T1000 (cell line): Measurements from ENCODE around the gene PRKAR2A.
A peak's percentile ranks its signal among the peaks of the same experiment; 100 is the strongest.
"Not testable (repeated sequence)": the region's sequence is repeated elsewhere in the genome, so short reads cannot be mapped to it uniquely, and the experiment has no call there.

Experiments
- DNase-seq: peaks from one replicate; lab custom pipeline; 2025; ENCODE audit warnings: mixed read lengths; lab: John Stamatoyannopoulos, UW

The PRKAR2A gene

DNA sequence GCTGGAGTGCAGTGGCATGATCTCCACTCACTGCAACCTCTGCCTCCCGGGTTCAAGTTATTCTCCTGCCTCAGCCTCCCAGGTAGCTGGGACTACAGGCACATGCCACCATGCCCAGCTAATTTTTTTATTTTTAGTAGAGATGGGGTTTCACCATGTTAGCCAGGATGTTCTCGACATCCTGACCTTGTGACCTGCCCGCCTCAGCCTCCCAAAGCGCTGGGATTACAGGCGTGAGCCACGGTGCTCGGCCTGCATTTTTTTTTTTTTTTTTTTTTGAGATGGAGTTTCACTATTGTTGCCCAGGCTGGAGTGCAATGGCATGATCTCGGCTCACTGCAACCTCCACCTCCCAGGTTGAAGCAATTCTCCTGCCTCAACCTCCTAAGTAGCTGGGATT is 69.1 kb downstream of the PRKAR2A start:
- DNase-seq = not testable (repeated sequence)

DNA sequence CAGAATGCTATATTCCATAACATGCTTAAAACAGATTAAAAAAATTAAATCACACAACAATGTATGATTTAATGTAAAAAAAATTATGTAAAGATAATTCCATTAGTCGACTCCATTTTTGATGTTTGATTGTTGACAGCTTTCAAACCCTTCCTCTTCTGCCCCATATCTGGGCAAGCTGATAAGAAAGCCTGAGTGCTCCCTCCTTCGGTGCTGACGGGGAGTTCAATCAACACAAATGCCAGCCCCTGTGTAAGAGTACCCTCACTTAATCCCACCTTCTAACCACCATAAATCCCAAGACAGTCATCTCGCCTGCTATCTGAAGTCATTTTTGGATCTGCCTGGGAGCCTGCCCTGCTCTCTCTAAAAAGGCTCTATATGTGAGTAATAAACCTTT is 70.8 kb downstream of the PRKAR2A start:
- no peak for DNase-seq

DNA sequence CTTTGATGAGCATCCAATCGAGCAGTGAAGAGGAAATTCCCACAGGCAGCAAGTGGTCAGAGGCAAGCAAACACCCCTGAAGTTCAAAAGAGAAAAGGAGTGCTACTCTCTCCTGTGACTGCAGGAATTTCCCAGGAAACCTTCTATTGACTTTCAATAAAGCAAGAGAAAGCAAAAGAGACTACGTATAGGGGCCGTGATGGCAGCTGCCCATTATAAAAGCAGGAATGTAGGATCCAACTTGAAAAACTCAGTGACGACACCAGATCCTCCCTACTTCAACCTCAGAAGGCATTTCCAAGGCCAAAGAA is 77.5 kb downstream of the PRKAR2A start:
- DNase-seq = no peak

DNA sequence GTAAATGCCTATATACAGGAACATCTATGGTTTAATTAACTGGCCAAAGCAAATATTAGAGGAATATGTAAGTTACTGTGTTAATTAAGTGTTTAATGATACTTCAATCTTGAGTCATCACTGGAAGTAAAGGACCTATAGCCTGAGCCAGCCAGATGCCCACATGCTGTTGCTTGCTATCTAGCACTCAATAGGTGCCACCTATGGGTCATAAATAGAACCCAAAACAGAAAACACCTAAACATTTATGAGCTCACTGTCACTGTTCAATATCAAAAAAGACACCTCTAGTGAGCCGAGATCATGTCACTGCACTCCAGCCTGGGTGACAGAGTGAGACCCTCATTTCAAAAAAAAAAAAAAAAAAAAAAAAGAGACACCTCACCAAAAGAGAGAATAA is 82.3 kb downstream of the PRKAR2A start:
- no peak for DNase-seq

DNA sequence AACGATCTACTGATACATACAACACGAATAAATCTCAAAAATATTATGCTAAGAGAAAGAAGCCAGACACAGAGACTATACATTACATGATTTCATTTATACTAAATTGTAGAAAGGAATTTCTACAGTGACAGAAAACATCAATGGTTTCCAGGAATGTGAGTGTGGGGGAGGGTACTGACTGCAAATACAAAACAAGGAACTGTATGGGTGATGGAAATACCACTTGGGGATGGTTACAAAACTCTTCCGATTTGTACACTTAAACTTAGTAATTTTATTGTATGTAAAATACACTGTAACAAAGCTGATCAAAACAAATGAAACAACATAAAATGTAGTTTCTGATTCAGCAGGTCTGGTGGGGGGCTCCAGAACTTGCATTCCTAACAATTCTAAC is 84.9 kb downstream of the PRKAR2A start:
- DNase-seq = no peak

DNA sequence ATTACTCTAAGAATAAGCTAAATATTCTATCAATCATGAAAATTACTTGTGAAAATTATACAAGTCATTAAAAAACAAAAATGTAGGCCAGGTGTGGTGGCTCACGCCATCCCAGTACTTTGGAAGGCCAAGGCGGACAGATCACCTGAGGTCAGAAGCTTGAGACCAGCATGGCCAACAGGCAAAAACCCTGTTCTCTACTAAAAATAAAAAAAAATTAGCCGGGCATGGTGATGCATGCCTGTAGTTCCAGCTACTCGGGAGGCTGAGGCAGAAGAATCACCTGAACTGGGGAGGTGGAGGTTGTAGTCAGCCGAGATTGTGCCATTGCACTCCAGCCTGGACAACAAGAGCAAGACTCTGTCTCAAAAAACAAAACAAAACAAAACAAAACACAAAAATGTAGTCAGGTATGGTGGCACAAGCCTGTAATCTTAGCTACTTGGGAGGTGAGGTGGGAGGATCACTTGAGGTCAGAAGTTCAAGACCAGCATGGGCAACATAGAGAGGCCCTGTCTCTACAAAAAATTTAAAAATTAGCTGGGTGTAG is 87.6 kb downstream of the PRKAR2A start:
- not testable (repeated sequence) for DNase-seq

DNA sequence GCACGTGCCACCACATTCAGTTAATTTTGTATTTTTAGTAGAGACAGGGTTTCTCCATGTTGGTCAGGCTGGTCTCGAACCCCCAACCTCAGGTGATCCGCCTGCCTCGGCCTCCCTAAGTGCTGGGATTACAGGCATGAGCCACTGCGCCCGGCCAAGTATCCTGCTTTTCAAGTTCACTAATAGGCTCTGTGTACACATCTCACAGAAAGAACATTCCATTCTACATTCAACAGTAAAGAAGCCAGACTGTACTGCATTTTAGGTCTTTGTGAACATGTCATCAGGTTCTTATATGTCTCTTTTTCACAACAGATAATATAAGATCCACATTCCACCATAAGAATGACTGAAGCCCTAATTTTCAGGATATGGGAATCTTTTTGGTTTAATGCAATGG is 88.1 kb downstream of the PRKAR2A start:
- DNase-seq = not testable (repeated sequence)

DNA sequence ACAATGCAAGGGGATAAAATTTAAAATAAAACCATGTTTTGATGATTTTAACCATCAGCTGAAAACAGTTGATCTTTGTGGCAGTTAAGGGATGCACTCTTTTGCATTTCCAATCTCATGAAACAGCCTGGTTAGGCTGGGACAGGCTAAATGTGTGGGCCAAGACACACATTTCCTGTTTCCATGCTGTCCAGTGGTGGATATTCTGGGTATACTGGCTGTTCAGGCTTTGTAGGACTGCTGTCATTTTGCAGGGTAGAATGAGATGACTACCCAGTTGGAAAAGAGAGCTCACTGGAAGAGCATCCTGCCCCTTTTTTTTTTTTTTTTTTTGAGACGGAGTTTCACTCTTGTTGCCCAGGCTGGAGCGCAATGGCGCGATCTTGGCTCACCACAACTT is 88.6 kb downstream of the PRKAR2A start:
- DNase-seq = no peak

DNA sequence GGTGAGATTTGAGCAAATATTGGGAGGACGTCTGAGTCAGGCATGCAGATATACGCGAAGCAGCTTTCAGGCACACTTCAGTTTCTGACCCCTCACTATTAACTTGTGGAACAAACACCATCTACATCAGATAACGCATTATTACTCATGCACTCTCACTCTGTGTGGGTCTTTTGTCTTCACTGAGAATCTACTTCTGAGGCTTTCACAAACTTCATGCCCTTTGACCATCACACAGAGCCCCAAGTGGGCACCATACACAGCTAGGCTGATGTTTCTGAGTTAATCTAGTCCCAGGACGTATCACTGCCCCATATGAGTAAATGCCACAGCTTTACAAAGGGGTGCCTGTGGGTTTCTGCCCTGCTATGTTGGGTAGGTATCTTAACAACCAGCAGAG is 91.0 kb downstream of the PRKAR2A start:
- no peak for DNase-seq

DNA sequence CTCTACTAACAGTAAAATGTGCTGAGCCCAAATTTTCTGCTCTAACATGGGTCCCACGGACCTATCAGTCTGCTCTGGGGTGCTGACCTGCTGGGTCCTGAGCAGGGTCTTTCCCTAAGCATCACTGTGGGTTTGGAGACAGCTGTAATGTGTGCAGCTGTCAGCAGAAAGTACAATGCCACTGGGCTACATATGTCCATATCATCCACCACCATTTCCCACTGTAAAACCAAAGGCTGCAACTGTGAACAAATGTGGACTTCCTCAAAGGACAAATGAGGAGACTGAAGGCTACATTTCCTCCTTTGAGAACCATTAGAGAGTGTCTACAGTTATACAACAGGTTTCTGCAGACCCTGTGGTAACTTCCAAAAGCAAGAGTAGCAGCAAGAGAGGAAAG is 96.8 kb downstream of the PRKAR2A start:
- DNase-seq = no peak

DNA sequence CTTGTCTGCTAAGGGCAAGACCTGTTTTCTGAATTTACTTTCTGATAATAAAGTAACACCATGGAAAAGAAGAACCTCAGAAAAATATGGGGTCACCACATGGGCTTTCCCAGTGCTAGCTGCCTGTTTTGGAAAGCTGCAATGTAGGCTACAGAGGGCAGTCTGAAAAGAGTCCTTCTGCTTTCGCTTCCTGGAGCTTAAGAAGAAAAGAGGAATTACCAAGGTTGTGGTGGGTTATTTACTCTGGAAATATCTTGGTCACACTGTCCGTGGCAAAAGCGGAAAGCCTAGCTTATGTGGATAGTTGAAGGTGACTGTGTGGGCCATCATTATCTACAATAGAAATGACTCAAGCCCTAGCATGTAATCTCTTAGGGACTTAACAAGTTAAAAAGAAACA is 98.9 kb downstream of the PRKAR2A start:
- DNase-seq = no peak

DNA sequence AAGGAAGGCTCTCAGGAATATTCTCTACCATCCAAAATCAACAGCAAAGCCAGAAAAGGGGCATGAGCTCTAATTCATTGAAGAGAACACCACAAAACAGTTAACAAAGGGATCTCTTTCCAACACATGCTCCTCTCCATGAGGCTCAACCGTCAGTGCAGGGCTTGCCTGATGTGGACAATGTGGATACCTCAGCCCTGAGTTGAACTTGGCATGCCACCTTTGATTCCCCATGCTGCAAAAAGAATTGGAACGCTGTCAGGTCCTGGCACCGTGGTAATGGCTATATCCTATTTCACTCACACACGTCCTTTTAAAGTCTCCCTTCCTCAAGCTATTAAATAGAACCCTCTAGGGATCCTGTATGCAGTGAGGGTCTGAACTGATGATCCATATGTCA is 100.0 kb downstream of the PRKAR2A start:
- no peak for DNase-seq

DNA sequence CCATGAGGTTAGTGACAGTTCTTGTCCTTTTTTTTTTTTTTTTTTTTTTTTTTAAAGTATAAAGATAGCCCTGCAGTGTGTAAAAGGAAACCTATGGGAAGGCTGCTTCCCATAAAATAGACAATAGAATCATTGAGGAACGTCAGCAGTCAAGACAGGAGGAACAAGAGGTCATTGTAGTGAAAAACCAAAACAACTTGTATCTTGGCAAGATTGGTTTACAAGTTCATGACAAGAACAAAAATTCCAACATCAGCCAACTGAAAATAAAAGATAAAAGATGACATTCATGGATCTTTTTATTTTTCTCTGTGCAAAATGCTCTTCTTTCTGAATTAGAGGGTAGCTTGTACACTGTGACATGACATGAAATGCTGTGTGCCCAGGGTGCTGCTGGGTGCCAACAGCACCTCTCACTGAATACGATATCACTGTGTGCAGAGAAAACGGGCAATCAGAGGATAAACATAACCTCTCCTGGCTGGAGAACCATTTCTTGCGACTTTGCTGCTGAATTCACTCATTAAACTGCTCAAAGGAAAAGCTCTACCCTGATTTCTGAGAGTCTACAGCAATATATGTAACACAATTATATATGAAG is 100.6 kb downstream of the PRKAR2A start:
- no peak for DNase-seq

DNA sequence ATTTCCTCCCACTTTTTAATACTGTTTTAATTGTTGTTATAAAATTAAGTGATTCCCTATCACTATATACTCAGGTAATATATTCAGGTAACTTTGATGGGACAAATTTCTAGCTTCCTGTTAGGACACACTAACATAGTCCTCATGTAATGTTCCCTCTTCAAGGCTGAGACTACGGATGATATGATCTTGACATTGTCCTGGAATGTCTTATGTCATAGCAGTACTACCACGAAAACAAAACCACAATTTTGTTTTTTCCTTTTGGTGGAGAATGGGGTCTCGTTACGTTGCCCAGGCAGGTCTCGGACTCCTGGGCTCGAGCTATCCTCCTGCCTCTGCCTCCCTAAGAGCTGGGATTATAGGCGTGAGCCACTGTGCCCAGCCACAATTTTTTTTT is 103.9 kb downstream of the PRKAR2A start:
- no peak for DNase-seq

DNA sequence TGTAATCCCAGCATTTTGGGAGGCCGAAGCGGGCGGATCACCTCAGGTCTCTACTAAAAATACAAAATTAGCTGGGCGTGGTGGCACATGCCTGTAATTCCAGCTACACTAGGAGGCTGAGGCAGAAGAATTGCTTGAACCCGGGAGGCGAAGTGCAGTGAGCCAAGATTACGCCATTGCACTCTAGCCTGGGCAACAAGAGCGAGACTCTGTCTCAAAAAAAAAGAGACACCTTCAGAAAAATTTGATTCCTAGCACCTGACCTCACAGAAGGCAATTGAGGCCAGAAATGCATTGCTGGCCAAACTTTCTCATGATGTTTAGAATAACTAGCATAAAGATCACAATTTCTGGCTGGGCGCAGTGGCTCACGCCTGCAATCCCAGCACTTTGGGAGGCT is 106.4 kb downstream of the PRKAR2A start:
- not testable (repeated sequence) for DNase-seq

DNA sequence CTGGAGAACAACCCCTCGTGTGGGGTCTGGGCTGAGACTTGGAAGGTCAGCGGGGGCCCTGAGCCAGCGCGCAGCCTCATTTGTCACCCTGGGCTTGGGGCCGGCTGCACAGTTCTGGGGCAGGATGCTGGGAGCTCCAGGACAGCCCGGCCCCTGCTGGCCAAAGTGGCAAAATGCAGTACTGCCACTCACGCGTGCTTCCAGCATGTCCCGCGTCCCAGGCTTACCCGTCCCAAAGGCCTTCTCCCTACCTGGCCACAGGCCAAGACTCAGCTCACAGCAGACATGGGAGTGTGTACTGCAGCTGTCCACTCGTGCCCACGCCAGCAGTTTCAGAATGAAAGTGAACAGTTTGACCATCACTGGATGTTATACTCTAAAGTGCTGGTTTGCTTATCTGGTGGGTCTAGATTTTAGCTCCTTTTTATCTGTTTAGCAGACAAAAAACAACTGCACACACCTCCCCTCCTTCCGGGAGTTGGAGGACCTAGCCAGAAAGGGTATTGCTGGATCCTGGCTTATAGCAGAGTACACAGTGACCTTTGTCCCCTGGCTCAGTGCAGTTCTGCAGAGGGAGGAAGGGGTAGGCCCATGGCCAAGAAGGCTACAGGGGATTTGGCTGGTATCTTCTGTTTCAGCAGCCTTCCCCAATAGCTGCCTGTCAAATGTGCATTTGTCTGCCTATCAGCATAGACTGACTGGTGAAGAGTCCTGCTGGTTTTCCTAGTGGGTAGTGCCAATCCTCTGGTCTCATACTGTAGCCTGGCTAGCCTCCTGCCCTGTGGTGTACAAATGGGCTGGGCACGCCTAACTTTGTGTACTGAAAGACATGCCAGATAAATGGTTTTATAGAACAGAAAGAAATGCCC is 107.5 kb downstream of the PRKAR2A start:
- DNase-seq = peak; percentile 19

DNA sequence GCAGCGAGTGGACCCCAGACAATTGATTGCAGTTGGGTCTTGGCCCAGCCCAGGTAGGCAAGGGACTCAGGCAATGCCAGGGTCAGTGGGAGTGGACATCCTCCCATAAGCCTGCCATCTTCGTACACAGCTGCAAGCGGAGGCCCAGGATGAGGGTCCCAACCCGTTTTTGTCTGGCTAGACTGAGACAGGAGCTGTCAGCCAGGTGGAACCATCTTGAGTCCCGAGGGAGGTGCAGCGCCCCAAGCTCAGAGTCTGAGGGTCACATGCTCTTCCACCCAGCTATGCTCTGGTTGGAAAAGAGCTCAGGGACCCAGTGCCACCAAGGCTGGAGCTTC is 108.1 kb downstream of the PRKAR2A start:
- no peak for DNase-seq

DNA sequence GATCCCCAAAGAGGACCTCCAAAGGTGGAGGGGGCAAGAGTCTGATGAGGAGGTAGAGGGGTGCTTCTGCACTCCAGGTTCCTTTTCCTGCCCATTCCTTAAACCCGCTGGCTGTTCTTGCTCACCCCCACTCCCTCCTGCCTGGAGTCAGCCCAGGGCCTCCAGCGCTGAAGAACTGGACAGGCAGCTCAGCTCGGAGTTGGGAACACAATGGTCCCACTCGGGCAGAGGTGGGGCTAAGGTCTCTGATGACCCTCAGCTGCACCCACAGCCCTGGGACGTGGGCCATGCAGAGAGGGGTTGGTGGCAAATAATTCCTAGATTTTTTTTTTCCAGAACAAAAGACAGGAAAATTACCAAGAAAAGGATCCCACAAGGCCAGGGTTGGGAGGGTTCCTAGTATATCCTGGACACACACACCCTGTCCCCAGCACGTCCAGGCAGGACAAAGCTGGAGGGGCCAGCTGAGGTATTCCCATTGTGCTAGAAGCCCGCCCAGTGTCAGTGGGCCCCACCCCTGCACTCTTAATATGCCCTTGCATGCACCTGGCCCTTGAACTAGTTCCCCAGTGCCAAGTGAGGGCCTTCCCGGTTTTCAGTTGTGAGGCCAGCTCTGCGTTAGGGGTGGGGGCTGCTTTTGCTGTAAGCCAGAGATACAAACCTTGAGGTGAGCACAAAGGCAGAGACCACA is 108.6 kb downstream of the PRKAR2A start:
- no peak for DNase-seq

DNA sequence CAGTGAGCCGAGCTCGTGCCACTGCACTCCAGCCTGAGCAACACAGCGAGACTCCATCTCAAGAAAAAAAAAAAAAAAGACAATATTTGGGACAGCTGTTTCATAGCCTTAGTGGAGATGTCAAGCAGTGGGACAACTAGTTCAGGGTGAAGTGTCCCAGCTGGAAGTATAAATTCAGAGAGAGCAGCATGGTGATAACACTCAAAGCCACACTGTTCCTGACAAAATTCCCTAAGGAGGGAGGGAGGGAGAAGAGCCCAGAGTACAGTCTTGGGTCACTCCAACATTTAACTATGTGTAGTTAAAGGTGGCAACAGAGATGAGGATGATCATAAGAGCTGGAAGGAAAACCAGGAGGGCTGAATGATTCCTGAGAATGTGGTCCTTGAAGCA is 109.5 kb downstream of the PRKAR2A start:
- no peak for DNase-seq

DNA sequence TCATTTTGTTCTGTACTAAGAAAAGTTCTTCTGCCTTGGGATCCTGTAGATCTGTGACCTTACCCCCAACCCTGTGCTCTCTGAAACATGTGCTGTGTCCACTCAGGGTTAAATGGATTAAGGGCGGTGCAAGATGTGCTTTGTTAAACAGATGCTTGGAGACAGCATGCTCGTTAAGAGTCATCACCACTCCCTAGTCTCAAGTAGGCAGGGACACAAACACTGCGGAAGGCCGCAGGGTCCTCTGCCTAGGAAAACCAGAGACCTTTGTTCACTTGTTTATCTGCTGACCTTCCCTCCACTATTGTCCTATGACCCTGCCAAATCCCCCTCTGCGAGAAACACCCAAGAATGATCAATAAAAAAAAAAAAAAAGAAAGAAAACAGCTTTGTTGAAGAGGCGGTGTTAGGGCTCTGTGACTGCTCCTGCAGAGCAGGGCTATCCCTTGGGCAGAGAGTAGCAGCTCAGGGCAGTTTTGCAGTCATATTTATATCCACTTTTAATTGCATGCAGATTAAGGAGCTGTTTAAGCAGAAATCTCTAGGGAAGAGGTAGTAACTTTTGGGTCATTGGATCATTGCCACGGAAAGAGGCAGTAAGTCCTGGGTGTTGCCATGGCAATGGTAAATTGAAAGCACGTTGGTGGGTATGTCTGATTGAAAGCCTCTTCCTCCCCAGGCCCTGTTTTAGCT is 112.5 kb downstream of the PRKAR2A start:
- DNase-seq = not testable (repeated sequence)

DNA sequence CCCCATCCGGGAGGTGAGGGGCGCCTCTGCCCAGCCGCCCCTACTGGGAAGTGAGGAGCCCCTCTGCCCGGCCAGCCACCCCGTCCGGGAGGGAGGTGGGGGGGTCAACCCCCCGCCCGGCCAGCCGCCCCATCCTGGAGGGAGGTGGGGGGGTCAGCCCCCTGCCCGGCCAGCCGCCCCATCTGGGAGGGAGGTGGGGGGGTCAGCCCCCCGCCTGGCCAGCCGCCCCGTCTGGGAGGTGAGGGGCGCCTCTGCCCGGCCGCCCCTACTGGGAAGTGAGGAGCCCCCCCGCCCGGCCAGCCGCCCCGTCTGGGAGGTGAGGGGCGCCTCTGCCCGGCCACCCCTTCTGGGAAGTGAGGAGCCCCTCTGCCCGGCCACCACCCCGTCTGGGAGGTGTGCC is 113.1 kb downstream of the PRKAR2A start:
- not testable (repeated sequence) for DNase-seq

DNA sequence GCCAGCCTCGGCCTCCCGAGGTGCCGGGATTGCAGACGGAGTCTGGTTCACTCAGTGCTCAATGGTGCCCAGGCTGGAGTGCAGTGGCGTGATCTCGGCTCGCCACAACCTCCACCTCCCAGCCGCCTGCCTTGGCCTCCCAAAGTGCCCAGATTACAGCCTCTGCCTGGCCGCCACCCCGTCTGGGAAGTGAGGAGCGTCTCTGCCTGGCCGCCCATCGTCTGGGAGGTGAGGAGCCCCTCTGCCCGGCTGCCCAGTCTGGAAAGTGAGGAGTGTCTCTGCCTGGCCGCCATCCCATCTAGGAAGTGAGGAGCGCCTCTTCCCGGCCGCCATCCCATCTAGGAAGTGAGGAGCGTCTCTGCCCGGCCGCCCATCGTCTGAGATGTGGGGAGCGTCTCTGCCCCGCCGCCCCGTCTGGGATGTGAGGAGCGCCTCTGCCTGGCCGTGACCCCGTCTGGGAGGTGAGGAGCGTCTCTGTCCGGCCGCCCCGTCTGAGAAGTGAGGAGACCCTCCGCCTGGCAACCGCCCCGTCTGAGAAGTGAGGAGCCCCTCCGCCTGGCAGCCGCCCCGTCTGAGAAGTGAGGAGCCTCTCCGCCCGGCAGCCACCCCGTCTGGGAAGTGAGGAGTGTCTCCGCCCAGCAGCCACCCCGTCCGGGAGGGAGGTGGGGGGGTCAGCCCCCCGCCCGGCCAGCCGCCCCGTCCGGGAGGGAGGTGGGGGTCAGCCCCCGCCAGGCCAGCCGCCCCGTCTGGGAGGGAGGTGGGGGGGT is 113.7 kb downstream of the PRKAR2A start:
- DNase-seq = not testable (repeated sequence)
